Esophagus squamous epithelium (tissue), 5 donors: ENCODE data around the gene TDO2. TPM values are rescaled to one million over a fixed set of nuclear protein-coding genes. Genes with fewer than 3 reads are reported as not detected.

ENCODE experiments used
- DNase-seq: peaks from one replicate; lab custom pipeline; 2025; lab: John Stamatoyannopoulos, UW
- H3K27ac ChIP-seq, 4 donors: fragments of 200-600 bp; sonication (generic); one replicate each; pipeline ENCODE4 v1.5.1; 2016 to 2019; ENCODE audit warnings: mild to moderate bottlenecking in 1 of 4
- H3K27me3 ChIP-seq, 4 donors: fragments of 200-600 bp; sonication (generic); 1 replicate in 3 of 4; 2 replicates in 1 of 4; pipeline versions ENCODE4 v1.5.1 to v1.6.0; 2017 to 2021; ENCODE audit warnings: antibody characterized with exemption in 1 of 4
- H3K36me3 ChIP-seq, 3 donors: fragments of 200-600 bp; sonication (generic); one replicate each; pipeline ENCODE4 v1.5.1; 2016 to 2019
- H3K4me1 ChIP-seq, 3 donors: fragments of 200-600 bp; sonication (generic); one replicate each; pipeline ENCODE4 v1.5.1; 2017 to 2019
- H3K4me3 ChIP-seq, 4 donors: fragments of 200-600 bp; sonication (generic); 1 replicate in 3 of 4; 2 replicates in 1 of 4; pipeline ENCODE4 v1.5.1; 2016 to 2019; ENCODE audit warnings: mild to moderate bottlenecking in 2 of 4, moderate library complexity in 1 of 4
- H3K9me3 ChIP-seq, 3 donors: fragments of 200-600 bp; sonication (generic); one replicate each; pipeline ENCODE4 v1.5.1; 2016 to 2019
- POLR2A ChIP-seq, 4 donors: fragments of 450-650 bp; IDR thresholded peaks; one replicate each; pipeline ENCODE4 v1.6.1; 2017; ENCODE audit warnings: antibody characterized with exemption in 4 of 4, mild to moderate bottlenecking in 4 of 4, moderate library complexity in 3 of 4
- WGBS, 2 donors: methylation state at CpG; one replicate each; pipeline ENCODE4 v1.1.5; 2018; 5-methylcytosine and 5-hydroxymethylcytosine counted together
- intact Hi-C: fragments of 100-400 bp; cut with DNase I; formaldehyde crosslinking; loops from one replicate; pipeline ENCODE4 v1.15.0; 2022
- total RNA-seq, 4 donors: library from RNA; depleted of rRNA; stranded (reverse); fragments of >200 nt; gene quantifications; one replicate each; pipeline ENCODE4 v1.1.0, GENCODE V29; 2016
- TF ChIP-seq, protein P1 (sequence below), 6 experiments: fragments of 450-650 bp in 4 of 6; fragments of 200-600 bp in 2 of 6; sonication (generic) in 2 of 6; IDR thresholded peaks; one replicate each; pipeline ENCODE4 v1.5.1; 2016 to 2019; ENCODE audit warnings: antibody characterized with exemption in 6 of 6, mild to moderate bottlenecking in 4 of 6, moderate library complexity in 4 of 6
- donor health status: DM: yes; HTN: yes; CAD: no.

Gene TDO2
- total RNA-seq, 4 donors from 2014 or later: 0.40 to 2.0 TPM; not detected in 2

DNA sequence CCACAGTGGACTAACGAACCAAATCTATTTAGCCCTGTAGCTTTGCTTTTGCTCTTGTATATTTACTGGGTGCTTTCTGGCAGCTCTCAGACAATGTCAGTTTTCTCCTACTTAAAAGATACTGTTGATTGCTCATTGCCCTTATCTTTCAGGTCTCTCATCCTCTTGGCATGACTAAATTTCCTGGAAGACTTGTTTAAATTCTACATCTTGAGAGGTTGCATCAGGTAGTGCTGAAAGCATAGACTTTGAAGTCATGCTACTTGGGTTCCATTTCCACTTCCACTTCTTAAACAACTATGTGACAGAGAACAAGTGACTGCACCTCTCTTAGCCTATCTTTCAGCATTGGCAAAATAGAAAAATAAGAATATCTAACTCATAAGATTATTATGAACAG lies 8.4 kb downstream of the TDO2 start:
- Histone ChIP-seq H3K4me3 (no peak overlapping the region), H3K4me1 (peaks cover 0 to 6% (median 0%) of the 10 kb centered on the region in 3 donors), H3K9me3 (no peaks in the 10 kb centered on the region), H3K27ac (no peak overlapping the region), H3K36me3 (no peaks in the 10 kb centered on the region), H3K27me3 (no peaks in the 10 kb centered on the region)
- TF ChIP-seq, protein P1, sequence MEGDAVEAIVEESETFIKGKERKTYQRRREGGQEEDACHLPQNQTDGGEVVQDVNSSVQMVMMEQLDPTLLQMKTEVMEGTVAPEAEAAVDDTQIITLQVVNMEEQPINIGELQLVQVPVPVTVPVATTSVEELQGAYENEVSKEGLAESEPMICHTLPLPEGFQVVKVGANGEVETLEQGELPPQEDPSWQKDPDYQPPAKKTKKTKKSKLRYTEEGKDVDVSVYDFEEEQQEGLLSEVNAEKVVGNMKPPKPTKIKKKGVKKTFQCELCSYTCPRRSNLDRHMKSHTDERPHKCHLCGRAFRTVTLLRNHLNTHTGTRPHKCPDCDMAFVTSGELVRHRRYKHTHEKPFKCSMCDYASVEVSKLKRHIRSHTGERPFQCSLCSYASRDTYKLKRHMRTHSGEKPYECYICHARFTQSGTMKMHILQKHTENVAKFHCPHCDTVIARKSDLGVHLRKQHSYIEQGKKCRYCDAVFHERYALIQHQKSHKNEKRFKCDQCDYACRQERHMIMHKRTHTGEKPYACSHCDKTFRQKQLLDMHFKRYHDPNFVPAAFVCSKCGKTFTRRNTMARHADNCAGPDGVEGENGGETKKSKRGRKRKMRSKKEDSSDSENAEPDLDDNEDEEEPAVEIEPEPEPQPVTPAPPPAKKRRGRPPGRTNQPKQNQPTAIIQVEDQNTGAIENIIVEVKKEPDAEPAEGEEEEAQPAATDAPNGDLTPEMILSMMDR (IDR thresholded peaks at IDR 0.05): no peak
- DNase-seq: no peak
- 79 to 88% methylated on average over 1 of the region's 1 CpG for WGBS, 2 donors
- intact Hi-C loops: no loop called here

DNA sequence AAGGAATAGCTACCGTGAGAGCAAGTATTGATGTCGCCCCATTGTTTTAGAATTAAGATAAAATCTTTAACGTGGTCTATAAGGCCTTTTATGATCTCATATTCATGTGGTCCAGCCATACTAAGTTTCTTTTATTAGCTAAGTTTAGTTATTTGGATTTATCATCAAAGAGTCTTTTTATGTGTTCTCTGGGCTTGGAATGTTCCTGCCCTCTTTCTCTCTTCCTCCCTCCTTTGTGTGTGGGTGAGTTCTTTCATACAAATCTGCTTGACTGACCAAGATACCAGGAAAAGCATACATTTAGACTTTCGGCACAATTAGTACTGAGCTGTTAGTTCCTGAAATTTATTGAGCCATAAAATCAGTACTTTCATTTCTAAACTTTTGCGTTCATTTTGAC lies 11.3 kb downstream of the TDO2 start:
- H3K4me3 ChIP-seq: no peak overlapping the region
- H3K9me3 ChIP-seq: no peaks in the 10 kb centered on the region
- H3K27me3 ChIP-seq: no peaks in the 10 kb centered on the region
- intact Hi-C loops: no loop called here
- H3K27ac ChIP-seq: no peak overlapping the region
- no peaks in the 10 kb centered on the region for H3K4me1 ChIP-seq
- no peak for DNase-seq
- 46% methylated on average over 5 of the region's 5 CpGs for WGBS, 2 donors
- no peak for TF ChIP-seq POLR2A (IDR thresholded peaks at IDR 0.05)
- TF ChIP-seq, protein P1 (IDR thresholded peaks at IDR 0.05): no peak
- H3K36me3 ChIP-seq: no peaks in the 10 kb centered on the region

GRCh38 chr4:155921597-155921996 lies 18.1 kb downstream of the TDO2 start:
- TF ChIP-seq, protein P1 (IDR thresholded peaks at IDR 0.05): no peak
- no peak for TF ChIP-seq POLR2A (IDR thresholded peaks at IDR 0.05)
- intact Hi-C loops: no loop called here
- no peaks in the 10 kb centered on the region for H3K27me3 ChIP-seq
- H3K4me1 ChIP-seq: no peaks in the 10 kb centered on the region
- H3K27ac ChIP-seq: no peak overlapping the region
- H3K4me3 ChIP-seq: no peak overlapping the region
- H3K36me3 ChIP-seq: peaks cover 0 to 15% (median 0%) of the 10 kb centered on the region in 3 donors
- 85 to 100% methylated on average over 1 of the region's 1 CpG for WGBS, 2 donors
- DNase-seq: no peak
- no peaks in the 10 kb centered on the region for H3K9me3 ChIP-seq

- Histone ChIP-seq H3K27me3 (no peaks in the 10 kb centered on the region), H3K27ac (no peak overlapping the region), H3K4me1 (no peaks in the 10 kb centered on the region), H3K9me3 (no peaks in the 10 kb centered on the region), H3K4me3 (no peak overlapping the region), H3K36me3 (peaks cover 0 to 39% (median 0%) of the 10 kb centered on the region in 3 donors)
- no peak for DNase-seq
- intact Hi-C loops: no loop called here
- 54% methylated on average over 3 of the region's 3 CpGs for WGBS, 2 donors
- no peak for TF ChIP-seq POLR2A (IDR thresholded peaks at IDR 0.05)
These were observed 21.1 kb downstream of the TDO2 start for GRCh38 chr4:155924637-155925036.

DNA sequence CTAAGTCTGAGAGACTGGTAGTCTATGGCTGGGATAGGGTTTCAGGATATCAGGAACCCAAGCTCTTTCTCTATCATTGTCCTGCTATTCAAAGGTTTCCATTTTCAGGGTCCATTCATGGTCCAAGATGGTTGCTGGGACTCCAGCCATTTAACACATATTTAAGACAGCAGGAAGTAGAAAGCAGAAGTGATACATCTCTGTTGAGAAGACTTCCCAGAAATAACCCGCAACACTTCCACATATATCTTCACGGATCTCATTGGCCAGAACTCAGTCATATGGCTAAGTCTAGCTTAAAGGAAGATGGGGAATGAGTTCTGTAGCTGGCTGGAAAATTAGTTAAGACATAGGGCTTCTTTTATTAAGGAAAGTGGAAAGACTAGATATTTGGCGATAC lies 26.3 kb downstream of the TDO2 start:
- intact Hi-C loops: no loop called here
- no peaks in the 10 kb centered on the region for H3K27me3 ChIP-seq
- H3K36me3 ChIP-seq: peaks cover 0 to 44% (median 0%) of the 10 kb centered on the region in 3 donors
- TF ChIP-seq, protein P1 (IDR thresholded peaks at IDR 0.05): no peak
- no peak for TF ChIP-seq POLR2A (IDR thresholded peaks at IDR 0.05)
- DNase-seq: no peak
- no peak overlapping the region for H3K27ac ChIP-seq
- 91 to 98% methylated on average over 3 of the region's 3 CpGs for WGBS, 2 donors
- no peaks in the 10 kb centered on the region for H3K9me3 ChIP-seq
- no peak overlapping the region for H3K4me3 ChIP-seq
- no peaks in the 10 kb centered on the region for H3K4me1 ChIP-seq

DNA sequence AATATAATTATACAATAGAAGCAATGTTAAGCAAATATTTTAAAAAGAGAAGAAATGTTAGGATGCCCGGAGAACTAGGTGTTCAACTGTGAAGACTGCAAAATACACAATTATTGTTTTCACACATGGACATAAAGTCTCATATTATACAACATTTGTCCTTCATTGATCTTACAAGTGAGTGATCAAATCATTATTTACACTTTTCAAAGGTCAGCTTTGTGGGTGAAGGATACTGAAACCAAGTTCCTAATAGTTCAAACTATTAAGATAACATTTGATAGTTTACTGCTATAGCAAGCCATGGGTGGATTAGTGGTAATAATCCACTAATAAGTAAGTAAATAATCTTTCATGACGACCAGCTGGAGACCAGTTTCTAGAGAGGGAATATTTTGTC lies 26.8 kb downstream of the TDO2 start:
- TF ChIP-seq, protein P1 (IDR thresholded peaks at IDR 0.05): no peak
- no peak for TF ChIP-seq POLR2A (IDR thresholded peaks at IDR 0.05)
- H3K27ac ChIP-seq: no peak overlapping the region
- H3K4me1 ChIP-seq: no peaks in the 10 kb centered on the region
- H3K4me3 ChIP-seq: no peak overlapping the region
- no peaks in the 10 kb centered on the region for H3K9me3 ChIP-seq
- H3K27me3 ChIP-seq: no peaks in the 10 kb centered on the region
- 53 to 71% methylated on average over 2 of the region's 2 CpGs for WGBS, 2 donors
- DNase-seq: no peak
- H3K36me3 ChIP-seq: peaks cover 0 to 41% (median 0%) of the 10 kb centered on the region in 3 donors
- intact Hi-C loops: no loop called here
